ENCODE results near the gene SPATA45.

DNA sequence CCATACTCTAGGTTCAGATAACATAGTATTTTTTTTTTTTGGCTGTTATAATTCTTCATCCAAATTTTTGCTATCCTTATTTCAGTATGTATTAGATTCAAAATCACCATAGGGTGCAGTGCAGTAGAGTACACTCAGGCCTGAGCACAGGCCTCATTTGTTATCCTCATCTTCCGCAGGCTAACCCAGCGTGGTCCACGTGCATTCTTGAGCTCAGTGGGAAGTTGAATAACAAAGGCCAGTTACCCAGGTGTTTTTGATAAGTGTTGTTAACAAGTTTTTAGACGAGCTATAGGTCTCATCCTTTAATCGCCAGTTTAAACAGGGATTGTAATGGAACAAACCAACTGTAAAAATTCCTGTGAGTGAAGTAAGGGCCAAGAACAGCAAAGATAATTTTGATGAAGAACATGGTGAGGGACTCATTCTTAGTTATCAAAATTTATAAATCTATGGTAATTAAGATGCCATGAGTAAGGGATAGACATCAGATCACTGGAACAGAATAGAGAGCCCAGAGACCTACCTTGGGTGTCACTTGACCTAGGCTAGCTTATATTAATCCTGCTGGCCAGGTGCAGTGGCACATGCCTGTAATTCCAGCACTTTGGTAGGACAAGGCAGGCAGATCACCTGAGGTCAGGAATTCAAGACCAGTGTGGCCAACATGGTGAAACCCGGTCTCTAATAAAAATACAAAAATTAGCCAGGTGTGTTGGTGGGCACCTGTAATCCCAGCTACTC, 32.7 kb upstream of the SPATA45 start:
- TF ChIP-seq, protein P1, sequence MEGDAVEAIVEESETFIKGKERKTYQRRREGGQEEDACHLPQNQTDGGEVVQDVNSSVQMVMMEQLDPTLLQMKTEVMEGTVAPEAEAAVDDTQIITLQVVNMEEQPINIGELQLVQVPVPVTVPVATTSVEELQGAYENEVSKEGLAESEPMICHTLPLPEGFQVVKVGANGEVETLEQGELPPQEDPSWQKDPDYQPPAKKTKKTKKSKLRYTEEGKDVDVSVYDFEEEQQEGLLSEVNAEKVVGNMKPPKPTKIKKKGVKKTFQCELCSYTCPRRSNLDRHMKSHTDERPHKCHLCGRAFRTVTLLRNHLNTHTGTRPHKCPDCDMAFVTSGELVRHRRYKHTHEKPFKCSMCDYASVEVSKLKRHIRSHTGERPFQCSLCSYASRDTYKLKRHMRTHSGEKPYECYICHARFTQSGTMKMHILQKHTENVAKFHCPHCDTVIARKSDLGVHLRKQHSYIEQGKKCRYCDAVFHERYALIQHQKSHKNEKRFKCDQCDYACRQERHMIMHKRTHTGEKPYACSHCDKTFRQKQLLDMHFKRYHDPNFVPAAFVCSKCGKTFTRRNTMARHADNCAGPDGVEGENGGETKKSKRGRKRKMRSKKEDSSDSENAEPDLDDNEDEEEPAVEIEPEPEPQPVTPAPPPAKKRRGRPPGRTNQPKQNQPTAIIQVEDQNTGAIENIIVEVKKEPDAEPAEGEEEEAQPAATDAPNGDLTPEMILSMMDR (IDR thresholded peaks at IDR 0.05): no peak
- TF ChIP-seq POLR2A (IDR thresholded peaks at IDR 0.05): no peak
